ENCODE data around the gene PM20D1. TPM values are rescaled to one million over a fixed set of nuclear protein-coding genes. Genes with fewer than 3 reads are reported as not detected.

Gene PM20D1
- total and polyA plus RNA-seq, 9 donors = 0.05 to 1.8 (median 0.74) TPM; not detected in 1

DNA sequence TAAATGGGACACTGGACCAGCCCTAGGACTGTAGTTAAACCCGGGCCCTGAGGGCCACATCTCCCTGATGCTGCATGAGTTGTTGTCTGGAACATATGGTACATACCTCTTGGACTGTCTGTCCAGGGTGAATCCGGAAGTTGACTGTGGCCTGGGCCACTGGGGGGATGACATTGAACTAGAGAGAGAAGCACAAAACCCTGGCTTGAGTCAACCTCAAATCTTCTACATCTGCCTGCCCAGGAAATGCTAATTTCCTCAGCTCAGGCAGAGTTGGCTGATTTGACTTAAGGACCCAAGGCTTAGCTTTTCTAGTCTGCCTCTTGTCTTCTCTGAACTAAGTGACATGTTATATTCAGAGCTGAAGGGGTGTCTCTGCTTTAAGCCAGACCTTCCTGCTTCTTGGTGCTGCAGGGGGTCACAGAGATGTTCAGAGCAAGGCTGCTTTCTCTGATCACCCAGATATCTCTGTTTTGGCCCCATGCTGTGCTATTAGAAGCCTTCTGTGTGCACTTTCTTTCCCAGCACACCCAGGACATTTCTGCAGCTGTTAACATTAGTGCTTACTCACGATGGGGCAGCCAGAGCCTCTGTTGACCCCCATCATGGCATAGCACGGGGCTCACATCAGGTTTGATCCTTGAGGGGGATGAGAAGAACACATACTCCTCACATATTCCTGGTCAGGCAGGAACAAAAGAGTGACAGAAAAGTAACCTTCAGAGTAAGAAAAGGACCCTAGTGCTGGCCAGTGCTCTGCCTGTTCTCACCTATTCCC lies 9.6 kb downstream of the PM20D1 start:
- Histone ChIP-seq H3K27me3 (no peaks in the 10 kb centered on the region), H3K4me3 (no peak overlapping the region), H3K27ac (no peak overlapping the region), H3K4me1 (ENCODE audit: insufficient read depth) (no peaks in the 10 kb centered on the region), H3K36me3 (no peaks in the 10 kb centered on the region), H3K9me3 (no peaks in the 10 kb centered on the region)
- 82 to 84% (median 83%) methylated on average over 4 of the region's 4 CpGs for WGBS, 3 donors
- DNase-seq = no peak
- intact Hi-C loops (cut with DNase I) = no loop called here
- TF ChIP-seq POLR2A (IDR thresholded peaks at IDR 0.05) = no peak
- TF ChIP-seq, protein P1, sequence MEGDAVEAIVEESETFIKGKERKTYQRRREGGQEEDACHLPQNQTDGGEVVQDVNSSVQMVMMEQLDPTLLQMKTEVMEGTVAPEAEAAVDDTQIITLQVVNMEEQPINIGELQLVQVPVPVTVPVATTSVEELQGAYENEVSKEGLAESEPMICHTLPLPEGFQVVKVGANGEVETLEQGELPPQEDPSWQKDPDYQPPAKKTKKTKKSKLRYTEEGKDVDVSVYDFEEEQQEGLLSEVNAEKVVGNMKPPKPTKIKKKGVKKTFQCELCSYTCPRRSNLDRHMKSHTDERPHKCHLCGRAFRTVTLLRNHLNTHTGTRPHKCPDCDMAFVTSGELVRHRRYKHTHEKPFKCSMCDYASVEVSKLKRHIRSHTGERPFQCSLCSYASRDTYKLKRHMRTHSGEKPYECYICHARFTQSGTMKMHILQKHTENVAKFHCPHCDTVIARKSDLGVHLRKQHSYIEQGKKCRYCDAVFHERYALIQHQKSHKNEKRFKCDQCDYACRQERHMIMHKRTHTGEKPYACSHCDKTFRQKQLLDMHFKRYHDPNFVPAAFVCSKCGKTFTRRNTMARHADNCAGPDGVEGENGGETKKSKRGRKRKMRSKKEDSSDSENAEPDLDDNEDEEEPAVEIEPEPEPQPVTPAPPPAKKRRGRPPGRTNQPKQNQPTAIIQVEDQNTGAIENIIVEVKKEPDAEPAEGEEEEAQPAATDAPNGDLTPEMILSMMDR (IDR thresholded peaks at IDR 0.05) = no peak
- no peak for TF ChIP-seq EP300 (IDR thresholded peaks at IDR 0.05)

DNA sequence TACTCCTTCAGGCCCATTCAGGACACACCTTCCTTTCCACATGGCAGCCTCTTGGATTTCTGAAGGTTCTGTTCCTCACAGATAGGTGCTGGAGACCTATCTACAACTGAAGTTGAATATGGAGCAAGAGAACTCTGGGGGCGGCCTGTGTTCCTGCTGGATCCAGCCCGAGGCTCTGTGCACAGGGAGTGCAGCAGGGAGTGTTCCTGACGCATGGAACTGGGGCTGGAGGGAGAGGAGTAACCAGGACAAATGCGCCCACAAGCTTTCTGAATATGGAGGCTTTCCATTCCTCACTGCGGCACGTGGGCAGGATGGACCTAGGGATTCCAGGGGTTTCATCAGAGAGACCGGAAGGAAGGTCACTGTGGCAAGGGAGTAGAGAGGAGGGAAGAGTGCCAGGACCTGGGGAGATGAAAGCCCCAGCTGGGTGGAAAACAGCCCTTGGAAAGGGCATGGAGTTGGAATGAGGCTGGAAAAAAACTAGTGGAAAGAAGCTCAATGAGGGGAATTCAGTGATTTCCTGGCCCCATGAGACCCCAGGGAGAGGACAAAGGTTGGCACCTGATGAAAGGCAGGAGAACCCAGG lies 12.5 kb downstream of the PM20D1 start:
- Histone ChIP-seq H3K36me3 (no peaks in the 10 kb centered on the region), H3K9me3 (no peaks in the 10 kb centered on the region), H3K4me3 (no peak overlapping the region), H3K27ac (no peak overlapping the region), H3K27me3 (no peaks in the 10 kb centered on the region), H3K4me1 (ENCODE audit: insufficient read depth) (no peaks in the 10 kb centered on the region)
- DNase-seq = no peak
- intact Hi-C loops (cut with DNase I) = no loop called here
- TF ChIP-seq POLR2A (IDR thresholded peaks at IDR 0.05) = no peak
- no peak for TF ChIP-seq EP300 (IDR thresholded peaks at IDR 0.05)
- TF ChIP-seq, protein P1 (IDR thresholded peaks at IDR 0.05) = no peak
- 73 to 87% (median 79%) methylated on average over 7 of the region's 7 CpGs for WGBS, 3 donors

DNA sequence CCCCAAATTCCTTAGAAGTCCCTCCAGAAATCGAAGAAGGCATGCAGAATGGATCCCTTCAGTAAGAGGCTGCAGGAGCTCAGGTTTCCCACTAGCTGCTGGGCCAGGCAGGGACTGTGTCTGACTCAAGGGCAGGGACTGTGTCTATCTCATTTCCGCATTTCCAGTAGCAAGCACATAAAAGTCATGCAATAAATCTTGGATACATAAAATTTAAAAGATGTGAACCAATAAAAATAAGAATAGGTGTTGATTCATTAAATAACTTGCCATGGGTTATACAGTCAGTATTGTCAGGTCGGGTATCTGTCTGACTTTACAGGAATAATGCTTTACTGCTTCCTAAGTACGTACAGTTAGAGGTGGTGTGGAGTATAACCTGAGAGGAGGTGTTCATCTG lies 15.2 kb downstream of the PM20D1 start:
- no peak overlapping the region for H3K27ac ChIP-seq
- TF ChIP-seq EP300 (IDR thresholded peaks at IDR 0.05) (no peak), POLR2A (IDR thresholded peaks at IDR 0.05) (no peak)
- TF ChIP-seq, protein P1 (IDR thresholded peaks at IDR 0.05) = no peak
- intact Hi-C loops (cut with DNase I) = no loop called here
- no peak overlapping the region for H3K4me3 ChIP-seq
- no peaks in the 10 kb centered on the region for H3K27me3 ChIP-seq
- DNase-seq = no peak
- no peaks in the 10 kb centered on the region for H3K9me3 ChIP-seq
- H3K4me1 ChIP-seq (ENCODE audit: insufficient read depth) = no peaks in the 10 kb centered on the region
- 79 to 87% (median 83%) methylated on average over 4 of the region's 4 CpGs for WGBS, 3 donors
- H3K36me3 ChIP-seq = no peaks in the 10 kb centered on the region

DNA sequence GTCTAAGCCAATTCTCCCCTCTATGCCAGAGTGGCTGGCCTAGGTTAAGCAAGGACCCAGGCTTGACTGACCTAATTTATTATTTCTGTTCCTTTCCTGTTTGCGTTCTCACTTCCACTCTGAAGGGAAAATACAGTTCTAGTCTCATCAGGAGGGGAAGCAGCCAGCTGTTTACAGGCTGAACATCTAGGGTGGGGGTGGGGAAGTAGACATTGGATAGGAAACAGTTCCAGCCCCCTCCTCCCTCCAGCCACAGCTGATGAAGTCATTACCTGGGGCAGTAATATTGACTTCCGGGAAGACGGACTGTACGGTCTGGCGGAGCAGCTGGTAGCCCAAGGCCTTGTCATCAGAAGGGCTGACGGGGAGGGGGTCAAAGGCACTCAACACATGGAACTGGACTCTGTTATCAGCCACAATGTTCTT lies 17.6 kb downstream of the PM20D1 start:
- intact Hi-C loops (cut with DNase I) = no loop called here
- WGBS, 3 donors = 44 to 81% (median 74%) methylated on average over 6 of the region's 6 CpGs
- DNase-seq = no peak
- Histone ChIP-seq H3K36me3 (no peaks in the 10 kb centered on the region), H3K27me3 (no peaks in the 10 kb centered on the region), H3K9me3 (no peaks in the 10 kb centered on the region), H3K4me3 (no peak overlapping the region), H3K4me1 (ENCODE audit: insufficient read depth) (peaks cover 2% of the 10 kb centered on the region), H3K27ac (no peak overlapping the region)
- TF ChIP-seq, protein P1 (IDR thresholded peaks at IDR 0.05) = no peak
- TF ChIP-seq EP300 (IDR thresholded peaks at IDR 0.05) (no peak), POLR2A (IDR thresholded peaks at IDR 0.05) (no peak)
